ENCODE measurements around the gene SLC25A34. TPM values are rescaled to one million over a fixed set of nuclear protein-coding genes. Genes with fewer than 3 reads are reported as not detected.
"Not testable (repeated sequence)": the region's sequence is repeated elsewhere in the genome, so short reads cannot be mapped to it uniquely, and the experiment has no call there.

The SLC25A34 gene
- total RNA-seq, 2 donors from 2014 or later = 2.4 to 7.5 TPM

GRCh38 chr1:15693371-15693770, 42.7 kb upstream of the SLC25A34 start:
- Histone ChIP-seq H3K36me3 (no peaks in the 10 kb centered on the region), H3K4me3 (no peak overlapping the region), H3K27ac (no peak overlapping the region), H3K9me3 (no peaks in the 10 kb centered on the region), H3K4me1 (ENCODE audit: control insufficient read depth in 1 of 2, low read depth in 2 of 2) (peaks cover 28 to 57% of the 10 kb centered on the region in 2 donors), H3K27me3 (replicated peaks; ENCODE audit: insufficient read depth) (no peaks in the 10 kb centered on the region)
- ATAC-seq (ENCODE audit: insufficient number of reproducible peaks, low FRiP score, low read depth) = no peak
- TF ChIP-seq CTCF (IDR thresholded peaks at IDR 0.05) = no peak
- no peak for DNase-seq (ENCODE audit: low spot score)

- Histone ChIP-seq H3K4me1 (ENCODE audit: control insufficient read depth in 1 of 2, low read depth in 2 of 2) (peaks cover 28 to 58% of the 10 kb centered on the region in 2 donors), H3K4me3 (peak overlapping the region; percentile 48), H3K27ac (peak overlapping the region; percentile 70 to 80), H3K27me3 (replicated peaks; ENCODE audit: insufficient read depth) (no peaks in the 10 kb centered on the region), H3K36me3 (no peaks in the 10 kb centered on the region), H3K9me3 (no peaks in the 10 kb centered on the region)
- no peak for TF ChIP-seq CTCF (IDR thresholded peaks at IDR 0.05)
- DNase-seq (ENCODE audit: low spot score) (no peak), ATAC-seq (ENCODE audit: insufficient number of reproducible peaks, low FRiP score, low read depth) (no peak)
Observed at GRCh38 chr1:15696956-15697521, 39.0 kb upstream of the SLC25A34 start.

- no peak overlapping the region for H3K4me3 ChIP-seq
- ATAC-seq (ENCODE audit: insufficient number of reproducible peaks, low FRiP score, low read depth) = no peak
- H3K4me1 ChIP-seq (ENCODE audit: control insufficient read depth in 1 of 2, low read depth in 2 of 2) = peaks cover 29 to 60% of the 10 kb centered on the region in 2 donors
- H3K9me3 ChIP-seq = no peaks in the 10 kb centered on the region
- TF ChIP-seq CTCF (IDR thresholded peaks at IDR 0.05) = no peak
- no peaks in the 10 kb centered on the region for H3K27me3 ChIP-seq (replicated peaks; ENCODE audit: insufficient read depth)
- no peak overlapping the region for H3K27ac ChIP-seq
- DNase-seq (ENCODE audit: low spot score) = no peak
- H3K36me3 ChIP-seq = no peaks in the 10 kb centered on the region
Observed at GRCh38 chr1:15698201-15698600, 37.9 kb upstream of the SLC25A34 start.

DNA sequence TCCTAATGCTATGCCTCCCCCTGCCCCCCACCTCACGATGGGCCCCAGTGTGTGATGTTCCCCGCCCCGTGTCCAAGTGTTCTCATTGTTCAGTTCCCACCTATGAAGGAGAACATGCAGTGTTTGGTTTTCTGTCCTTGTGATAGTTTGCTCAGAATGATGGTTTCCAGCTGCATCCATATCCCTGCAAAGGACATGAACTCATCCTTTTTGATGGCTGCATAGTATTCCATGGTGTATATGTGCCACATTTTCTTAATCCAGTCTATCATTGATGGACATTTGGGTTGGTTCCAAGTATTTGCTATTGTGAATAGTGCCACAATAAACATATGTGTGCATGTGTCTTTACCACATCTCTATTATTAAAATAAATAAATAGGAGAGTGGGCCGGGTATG, 36.7 kb upstream of the SLC25A34 start:
- not testable (repeated sequence) for H3K36me3 ChIP-seq; DNase-seq (ENCODE audit: low spot score); H3K27me3 ChIP-seq (replicated peaks; ENCODE audit: insufficient read depth); ATAC-seq (ENCODE audit: insufficient number of reproducible peaks, low FRiP score, low read depth); H3K4me3 ChIP-seq; H3K9me3 ChIP-seq; H3K27ac ChIP-seq
- H3K4me1 ChIP-seq (ENCODE audit: control insufficient read depth in 1 of 2, low read depth in 2 of 2) = peaks cover 36 to 62% of the 10 kb centered on the region in 2 donors

DNA sequence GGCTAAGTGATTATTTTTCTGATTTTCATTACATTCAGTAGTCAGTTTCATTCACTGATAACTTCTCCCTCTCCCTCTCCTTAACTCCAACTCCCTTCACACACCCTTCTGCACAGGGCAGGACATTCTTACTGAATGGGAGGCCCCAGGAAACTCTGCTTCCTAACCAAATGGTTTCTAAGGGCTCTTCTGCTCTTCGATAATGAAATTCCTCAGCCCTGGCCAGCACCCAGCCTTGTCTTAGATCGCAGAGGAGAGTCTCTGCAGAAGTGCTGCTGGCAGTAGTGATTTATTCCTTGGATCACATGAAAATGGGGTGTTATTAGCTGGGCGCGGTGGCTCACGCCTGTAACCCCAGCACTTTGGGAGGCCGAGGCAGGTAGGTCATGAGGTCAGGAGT, 35.5 kb upstream of the SLC25A34 start:
- H3K36me3 ChIP-seq = no peaks in the 10 kb centered on the region
- no peaks in the 10 kb centered on the region for H3K9me3 ChIP-seq
- TF ChIP-seq CTCF (IDR thresholded peaks at IDR 0.05) = no peak
- H3K27me3 ChIP-seq (replicated peaks; ENCODE audit: insufficient read depth) = no peaks in the 10 kb centered on the region
- no peak overlapping the region for H3K4me3 ChIP-seq
- ATAC-seq (ENCODE audit: insufficient number of reproducible peaks, low FRiP score, low read depth) (no peak), DNase-seq (ENCODE audit: low spot score) (no peak)
- H3K27ac ChIP-seq = peak overlapping the region; percentile 30 to 46
- peaks cover 41 to 74% of the 10 kb centered on the region in 2 donors for H3K4me1 ChIP-seq (ENCODE audit: control insufficient read depth in 1 of 2, low read depth in 2 of 2)

DNA sequence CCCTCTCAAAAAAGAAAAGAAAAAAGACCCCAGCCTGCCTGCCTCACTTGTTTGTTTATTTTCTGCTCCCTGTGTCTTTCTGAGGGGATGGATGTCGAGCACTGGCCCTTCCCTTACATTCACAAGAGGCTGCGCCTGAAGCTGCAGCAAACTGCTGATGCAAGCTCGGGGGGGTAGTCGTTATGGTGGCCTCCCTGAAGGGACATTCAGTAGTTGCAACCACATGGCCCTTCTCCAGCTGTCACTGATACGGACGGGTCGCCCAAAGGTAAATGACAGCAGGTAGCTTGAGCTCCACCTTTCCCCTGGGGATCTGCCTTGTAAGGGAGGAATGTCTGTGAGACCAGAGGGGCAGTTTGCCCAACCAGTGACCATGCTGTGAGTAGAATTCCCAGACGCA, 34.3 kb upstream of the SLC25A34 start:
- Histone ChIP-seq H3K27me3 (replicated peaks; ENCODE audit: insufficient read depth) (no peaks in the 10 kb centered on the region), H3K36me3 (no peaks in the 10 kb centered on the region), H3K27ac (peak overlapping the region; percentile 82 to 92), H3K9me3 (no peaks in the 10 kb centered on the region), H3K4me3 (no peak overlapping the region), H3K4me1 (ENCODE audit: control insufficient read depth in 1 of 2, low read depth in 2 of 2) (peaks cover 38 to 77% of the 10 kb centered on the region in 2 donors)
- DNase-seq (ENCODE audit: low spot score) = no peak
- ATAC-seq (ENCODE audit: insufficient number of reproducible peaks, low FRiP score, low read depth) = no peak
- no peak for TF ChIP-seq CTCF (IDR thresholded peaks at IDR 0.05)
